ENCODE data around the gene NHS. TPM values are rescaled to one million over a fixed set of nuclear protein-coding genes. Genes with fewer than 3 reads are reported as not detected.
"Not testable (repeated sequence)": the region's sequence is repeated elsewhere in the genome, so short reads cannot be mapped to it uniquely, and the experiment has no call there.

Gene NHS
- total RNA-seq, 1 donor from 2014 or later: 117 TPM

DNA sequence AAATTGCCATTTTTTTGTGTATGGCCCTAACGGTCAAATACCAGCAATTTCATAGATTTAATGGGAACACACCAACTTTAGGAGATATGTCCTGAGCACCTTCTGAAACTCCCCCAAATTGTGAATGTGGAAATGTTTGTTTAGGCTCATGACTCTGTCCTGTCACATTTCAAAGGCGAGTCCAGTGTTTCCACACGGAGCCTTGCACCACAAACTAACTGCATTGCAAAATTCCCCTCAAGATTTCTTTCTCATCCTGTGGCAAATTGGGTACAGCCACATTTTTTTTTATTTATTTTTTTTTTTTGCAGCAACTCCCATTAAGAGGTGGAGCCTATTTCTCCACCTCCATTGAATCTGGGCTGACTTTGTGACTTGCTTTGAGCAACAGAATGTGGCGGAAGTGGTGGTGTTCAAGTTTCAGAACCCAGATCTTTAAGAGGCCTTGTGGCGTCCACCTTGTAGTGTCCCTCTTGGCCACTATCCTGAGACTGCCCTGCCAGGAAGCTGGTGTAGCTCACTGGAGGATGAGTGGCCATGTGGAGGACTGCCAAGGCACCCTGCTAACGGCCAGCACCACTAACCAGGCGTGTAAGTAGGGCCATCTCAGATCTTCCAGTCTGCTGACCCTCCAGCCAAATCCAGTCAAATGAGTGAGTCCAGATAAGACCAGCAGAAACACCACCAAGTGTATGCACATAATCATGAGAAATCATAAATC is 189.8 kb downstream of the NHS start:
- Mint-ChIP-seq H3K27ac (no peak overlapping the region), H3K36me3 (ENCODE audit: insufficient read depth) (peaks cover 5% of the 10 kb centered on the region), H3K9me3 (ENCODE audit: low read depth) (peaks cover 3% of the 10 kb centered on the region), H3K27me3 (no peaks in the 10 kb centered on the region), H3K4me1 (ENCODE audit: low read depth) (peaks cover 17% of the 10 kb centered on the region), H3K4me3 (ENCODE audit: low read depth) (no peak overlapping the region)
- no peak for DNase-seq (ENCODE audit: low spot score, unreplicated experiment)
- TF ChIP-seq, protein P1, sequence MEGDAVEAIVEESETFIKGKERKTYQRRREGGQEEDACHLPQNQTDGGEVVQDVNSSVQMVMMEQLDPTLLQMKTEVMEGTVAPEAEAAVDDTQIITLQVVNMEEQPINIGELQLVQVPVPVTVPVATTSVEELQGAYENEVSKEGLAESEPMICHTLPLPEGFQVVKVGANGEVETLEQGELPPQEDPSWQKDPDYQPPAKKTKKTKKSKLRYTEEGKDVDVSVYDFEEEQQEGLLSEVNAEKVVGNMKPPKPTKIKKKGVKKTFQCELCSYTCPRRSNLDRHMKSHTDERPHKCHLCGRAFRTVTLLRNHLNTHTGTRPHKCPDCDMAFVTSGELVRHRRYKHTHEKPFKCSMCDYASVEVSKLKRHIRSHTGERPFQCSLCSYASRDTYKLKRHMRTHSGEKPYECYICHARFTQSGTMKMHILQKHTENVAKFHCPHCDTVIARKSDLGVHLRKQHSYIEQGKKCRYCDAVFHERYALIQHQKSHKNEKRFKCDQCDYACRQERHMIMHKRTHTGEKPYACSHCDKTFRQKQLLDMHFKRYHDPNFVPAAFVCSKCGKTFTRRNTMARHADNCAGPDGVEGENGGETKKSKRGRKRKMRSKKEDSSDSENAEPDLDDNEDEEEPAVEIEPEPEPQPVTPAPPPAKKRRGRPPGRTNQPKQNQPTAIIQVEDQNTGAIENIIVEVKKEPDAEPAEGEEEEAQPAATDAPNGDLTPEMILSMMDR (IDR thresholded peaks at IDR 0.05; ENCODE audit: unreplicated experiment): no peak

DNA sequence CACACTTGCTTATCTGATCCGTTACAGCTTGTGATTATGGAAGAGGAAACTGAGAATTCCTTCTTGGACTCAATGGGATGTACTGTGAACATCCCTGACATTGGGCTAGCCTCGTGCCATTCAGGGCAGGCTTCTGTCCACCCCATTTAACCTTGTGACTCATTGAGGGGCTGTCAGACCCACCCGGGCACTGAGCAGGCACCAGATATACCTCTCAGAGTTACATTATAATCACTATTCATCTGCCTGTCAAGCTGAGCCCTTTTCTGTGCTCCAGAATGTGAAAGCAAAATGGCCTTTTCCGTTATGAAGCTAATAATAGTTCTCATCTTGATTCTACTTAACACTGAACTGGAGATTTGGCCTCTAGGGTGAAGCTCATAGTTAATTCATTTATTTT is 191.7 kb downstream of the NHS start:
- Mint-ChIP-seq H3K27me3 (no peaks in the 10 kb centered on the region), H3K4me1 (ENCODE audit: low read depth) (peaks cover 13% of the 10 kb centered on the region), H3K4me3 (ENCODE audit: low read depth) (no peak overlapping the region), H3K9me3 (ENCODE audit: low read depth) (peaks cover 9% of the 10 kb centered on the region), H3K36me3 (ENCODE audit: insufficient read depth) (peaks cover 9% of the 10 kb centered on the region), H3K27ac (no peak overlapping the region)
- no peak for DNase-seq (ENCODE audit: low spot score, unreplicated experiment)
- TF ChIP-seq, protein P1 (IDR thresholded peaks at IDR 0.05; ENCODE audit: unreplicated experiment): no peak

DNA sequence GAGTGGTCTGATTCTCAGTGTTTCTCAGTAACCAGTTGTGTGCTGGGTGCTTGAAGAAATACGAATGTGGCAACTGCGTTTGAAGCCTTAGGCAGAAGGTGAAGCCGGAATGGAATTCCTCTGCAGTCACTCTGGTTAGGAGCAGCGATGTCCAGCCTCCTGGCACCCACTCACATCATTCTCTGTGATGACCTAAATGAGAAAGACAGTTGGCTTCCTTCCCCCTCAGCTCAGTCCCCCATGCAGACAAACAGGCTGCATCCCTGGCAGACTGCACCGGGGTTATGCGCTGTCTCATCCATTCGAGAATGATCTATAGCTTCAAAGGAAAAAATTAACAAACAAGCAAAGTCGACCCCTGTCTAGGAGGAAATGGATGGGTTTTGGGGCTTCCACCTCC is 192.2 kb downstream of the NHS start:
- DNase-seq (ENCODE audit: low spot score, unreplicated experiment): no peak
- H3K27me3 Mint-ChIP-seq: no peaks in the 10 kb centered on the region
- H3K36me3 Mint-ChIP-seq (ENCODE audit: insufficient read depth): peaks cover 12% of the 10 kb centered on the region
- TF ChIP-seq, protein P1 (IDR thresholded peaks at IDR 0.05; ENCODE audit: unreplicated experiment): no peak
- H3K4me1 Mint-ChIP-seq (ENCODE audit: low read depth): peaks cover 15% of the 10 kb centered on the region
- no peak overlapping the region for H3K27ac Mint-ChIP-seq
- H3K4me3 Mint-ChIP-seq (ENCODE audit: low read depth): no peak overlapping the region
- H3K9me3 Mint-ChIP-seq (ENCODE audit: low read depth): peaks cover 9% of the 10 kb centered on the region

DNA sequence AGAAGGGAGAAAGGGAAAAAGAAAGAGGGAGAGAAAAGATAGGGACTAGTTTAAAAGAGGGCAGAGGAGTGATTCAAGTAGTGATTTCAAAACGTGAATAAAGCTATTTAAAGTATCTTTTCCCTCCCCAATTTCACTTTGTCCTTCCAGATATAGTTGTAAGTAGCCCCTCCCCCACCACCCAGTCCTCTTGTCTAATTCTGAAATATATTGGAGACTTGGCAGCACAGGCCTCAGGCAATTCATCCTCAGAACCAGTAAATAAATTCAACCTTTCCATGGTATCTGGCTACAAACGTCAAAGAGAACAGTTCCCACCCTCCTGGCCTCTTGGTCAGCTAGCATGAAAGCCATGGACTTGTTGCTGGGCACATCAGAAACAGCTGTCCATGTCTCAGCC is 192.8 kb downstream of the NHS start:
- H3K4me1 Mint-ChIP-seq (ENCODE audit: low read depth): peaks cover 15% of the 10 kb centered on the region
- H3K36me3 Mint-ChIP-seq (ENCODE audit: insufficient read depth): peaks cover 12% of the 10 kb centered on the region
- H3K27ac Mint-ChIP-seq: no peak overlapping the region
- TF ChIP-seq, protein P1 (IDR thresholded peaks at IDR 0.05; ENCODE audit: unreplicated experiment): no peak
- DNase-seq (ENCODE audit: low spot score, unreplicated experiment): no peak
- H3K4me3 Mint-ChIP-seq (ENCODE audit: low read depth): no peak overlapping the region
- peaks cover 9% of the 10 kb centered on the region for H3K9me3 Mint-ChIP-seq (ENCODE audit: low read depth)
- H3K27me3 Mint-ChIP-seq: no peaks in the 10 kb centered on the region

DNA sequence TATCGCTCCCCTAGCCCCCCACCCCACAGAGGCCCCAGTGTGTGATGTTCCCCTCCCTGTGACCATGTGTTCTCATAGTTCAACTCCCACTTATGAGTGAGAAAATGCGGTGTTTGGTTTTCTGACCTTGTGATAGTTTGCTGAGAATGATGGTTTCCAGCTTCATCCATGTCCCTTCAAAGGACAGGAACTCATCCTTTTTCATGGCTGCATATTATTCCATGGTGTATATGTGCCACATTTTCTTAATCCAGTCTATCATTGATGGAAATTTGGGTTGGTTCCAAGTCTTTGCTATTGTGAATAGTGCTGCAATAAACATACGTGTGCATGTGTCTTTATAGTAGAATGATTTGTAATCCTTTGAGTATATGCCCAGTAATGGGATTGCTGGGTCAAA is 193.8 kb downstream of the NHS start:
- Mint-ChIP-seq H3K9me3 (ENCODE audit: low read depth) (peaks cover 14% of the 10 kb centered on the region), H3K4me1 (ENCODE audit: low read depth) (peaks cover 13% of the 10 kb centered on the region), H3K36me3 (ENCODE audit: insufficient read depth) (peaks cover 14% of the 10 kb centered on the region)
- H3K27ac Mint-ChIP-seq; DNase-seq (ENCODE audit: low spot score, unreplicated experiment); H3K4me3 Mint-ChIP-seq (ENCODE audit: low read depth); H3K27me3 Mint-ChIP-seq: not testable (repeated sequence)

DNA sequence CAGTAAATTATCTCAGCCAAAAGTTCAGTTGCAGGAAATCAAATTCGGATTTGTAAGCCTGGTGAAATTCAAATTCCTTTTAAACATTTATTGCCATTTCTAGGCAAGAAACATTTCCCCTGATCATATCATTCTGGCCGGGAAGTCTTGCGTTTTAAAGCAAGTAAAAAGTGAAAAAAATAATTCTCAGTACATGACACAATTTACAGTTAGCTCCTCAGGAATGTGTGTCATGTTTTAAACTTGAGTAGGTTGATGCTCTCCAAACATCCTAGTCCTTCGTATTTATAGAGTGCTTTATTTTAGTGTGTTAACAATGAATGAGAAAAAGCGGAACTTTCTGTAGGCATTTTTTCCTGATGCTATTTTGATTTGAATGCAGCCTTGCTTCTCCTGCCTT is 204.0 kb downstream of the NHS start:
- Mint-ChIP-seq H3K36me3 (ENCODE audit: insufficient read depth) (peaks cover 11% of the 10 kb centered on the region), H3K4me3 (ENCODE audit: low read depth) (no peak overlapping the region), H3K27me3 (no peaks in the 10 kb centered on the region), H3K4me1 (ENCODE audit: low read depth) (peaks cover 40% of the 10 kb centered on the region), H3K27ac (no peak overlapping the region), H3K9me3 (ENCODE audit: low read depth) (peaks cover 5% of the 10 kb centered on the region)
- TF ChIP-seq, protein P1 (IDR thresholded peaks at IDR 0.05; ENCODE audit: unreplicated experiment): no peak
- DNase-seq (ENCODE audit: low spot score, unreplicated experiment): no peak
